DMS153 treated with DMSO at 0.1 percent for 48 hours (cell line): ENCODE measurements around the gene VPS26B.
A peak's percentile ranks its signal among the peaks of the same experiment; 100 is the strongest.
"Not testable (repeated sequence)": the region's sequence is repeated elsewhere in the genome, so short reads cannot be mapped to it uniquely, and the experiment has no call there.

Source experiments
- DNase-seq: peaks from one replicate; lab custom pipeline; 2025; ENCODE audit not compliant: unreplicated experiment; lab: John Stamatoyannopoulos, UW

Gene VPS26B

DNA sequence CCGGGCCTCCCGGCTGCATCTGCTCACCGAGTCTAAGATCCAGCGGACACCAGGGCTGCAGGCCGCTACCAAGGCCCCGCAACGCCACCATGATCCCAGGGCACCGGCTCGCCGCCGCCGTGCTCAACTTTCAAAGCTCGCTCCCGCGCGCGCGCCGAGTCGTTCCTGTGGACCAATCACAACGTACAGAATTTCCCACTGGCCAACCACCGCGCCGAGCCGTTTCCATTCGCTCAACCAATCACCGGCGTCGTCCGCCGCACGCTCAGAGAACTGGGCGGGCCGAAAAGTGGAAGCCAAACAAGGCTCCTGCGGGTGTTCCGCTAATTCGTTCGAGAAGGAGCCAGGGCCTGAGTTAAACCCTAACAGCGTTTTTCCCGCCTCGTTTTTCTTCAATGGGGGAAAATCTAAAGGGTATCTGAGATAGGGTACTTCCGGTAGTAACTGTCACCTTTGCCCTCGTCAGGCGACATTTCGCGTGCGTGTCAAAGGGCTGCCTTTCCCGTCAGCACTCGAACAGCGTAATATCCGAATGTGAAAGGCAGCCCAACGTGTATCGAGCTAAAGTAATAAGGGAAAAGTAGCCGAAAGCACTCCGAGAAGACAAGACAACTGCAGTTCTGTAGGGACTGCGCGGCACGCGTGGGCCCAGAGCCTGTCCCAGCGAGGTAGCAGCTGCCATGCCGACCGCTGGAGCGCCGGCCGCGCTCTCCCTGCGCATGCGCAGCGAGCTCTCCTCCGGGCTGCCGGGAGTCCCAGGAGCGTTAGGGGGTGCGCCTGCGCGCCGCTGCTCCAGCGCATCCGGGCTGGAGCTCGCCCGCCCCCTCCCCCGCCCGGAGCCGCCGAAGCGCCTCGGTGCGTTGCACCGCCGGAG, at the start of gene VPS26B, which contains the start of gene NCAPD3:
Gene VPS26B, plus strand, starts transcription at position 836 of the 874 bp plus-strand sequence. CDS start 452 bp downstream, outside the sequence.
Gene NCAPD3, minus strand, starts transcription at position 132 of the 874 bp plus-strand sequence. Its CDS starts 41 bp downstream, at position 91.
- peak; percentile 93 for DNase-seq

DNA sequence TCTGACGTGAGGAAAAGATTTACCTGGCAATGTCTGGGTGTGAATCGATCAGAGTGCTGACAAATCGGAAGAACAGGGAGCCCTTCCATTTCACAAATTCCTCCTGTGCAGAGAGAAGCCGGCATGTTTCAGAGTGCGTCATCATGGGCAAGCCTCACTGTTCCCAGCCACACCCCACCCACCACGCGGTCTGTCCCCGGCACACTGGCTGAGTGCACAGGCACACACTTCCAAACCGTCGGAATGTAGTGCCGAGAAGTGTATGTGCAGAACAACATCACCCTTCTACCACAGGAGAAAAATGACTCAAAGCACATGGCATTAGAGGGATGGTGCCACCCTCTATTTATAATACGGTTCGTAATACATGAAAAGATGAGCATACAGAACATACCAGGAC, 48.2 kb upstream of the VPS26B start:
- DNase-seq = no peak

DNA sequence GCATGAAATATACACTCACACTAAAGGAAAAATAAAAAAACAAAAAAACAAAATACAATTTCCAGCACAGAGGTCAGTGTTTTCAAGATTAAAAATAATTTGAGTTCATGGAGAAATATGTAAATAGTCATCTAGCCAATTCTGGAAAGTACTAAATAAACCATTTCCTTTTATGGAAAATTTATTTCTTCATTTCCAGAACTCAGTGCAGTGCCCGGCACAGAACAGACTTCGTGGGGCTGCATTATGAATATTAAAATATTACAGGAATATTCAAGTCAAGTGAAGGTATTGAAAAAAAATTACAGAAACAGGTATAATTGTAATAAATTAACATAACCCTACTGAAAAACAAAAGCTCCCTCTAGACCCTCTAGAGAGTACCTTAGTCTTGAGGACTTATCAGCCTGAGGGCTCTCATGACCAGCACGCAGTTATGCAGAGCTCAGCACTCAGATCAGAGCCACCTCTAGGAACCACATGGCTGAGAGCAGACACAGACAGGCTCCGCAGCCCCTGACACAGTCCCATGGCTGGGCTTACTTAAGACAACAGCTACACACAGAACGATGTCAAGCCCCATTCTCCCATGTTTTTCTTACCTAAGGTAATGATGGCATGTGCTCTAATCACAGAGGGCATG, 46.3 kb upstream of the VPS26B start:
- no peak for DNase-seq

DNA sequence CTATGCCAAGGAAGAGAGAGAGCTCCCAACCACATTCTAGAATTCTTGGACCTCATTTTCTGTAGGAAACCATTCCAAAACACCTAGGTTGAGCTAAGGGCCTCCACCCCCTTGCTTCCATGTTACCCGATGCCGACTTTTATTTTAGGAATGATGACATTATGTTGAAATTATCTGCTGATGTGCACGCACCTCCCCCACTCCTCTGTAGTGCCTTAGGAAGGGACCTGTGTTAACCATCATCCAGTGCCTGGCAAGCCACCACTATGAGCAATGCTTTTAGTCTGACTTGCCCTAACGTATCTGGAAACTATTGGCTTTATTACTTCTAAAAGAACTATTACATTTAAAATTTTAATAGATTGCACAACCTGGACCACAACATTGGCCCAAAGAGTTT, 42.8 kb upstream of the VPS26B start:
- DNase-seq = no peak

DNA sequence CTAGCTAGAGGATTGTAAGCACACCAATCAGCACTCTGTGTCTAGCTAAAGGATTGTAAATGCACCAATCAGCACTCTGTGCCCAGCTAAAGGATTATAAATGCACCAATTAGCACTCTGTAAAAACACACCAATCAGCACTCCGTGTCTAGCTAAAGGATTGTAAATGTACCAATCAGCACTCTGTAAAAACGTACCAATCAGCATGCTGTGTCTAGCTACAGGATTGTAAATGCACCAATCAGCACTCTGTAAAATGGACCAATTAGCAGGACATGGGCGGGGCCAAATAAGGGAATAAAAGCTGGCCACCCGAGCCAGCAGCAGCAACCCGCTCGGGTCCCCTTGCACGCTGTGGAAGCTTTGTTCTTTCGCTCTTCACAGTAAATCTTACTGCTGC, 36.4 kb upstream of the VPS26B start:
- DNase-seq = not testable (repeated sequence)

DNA sequence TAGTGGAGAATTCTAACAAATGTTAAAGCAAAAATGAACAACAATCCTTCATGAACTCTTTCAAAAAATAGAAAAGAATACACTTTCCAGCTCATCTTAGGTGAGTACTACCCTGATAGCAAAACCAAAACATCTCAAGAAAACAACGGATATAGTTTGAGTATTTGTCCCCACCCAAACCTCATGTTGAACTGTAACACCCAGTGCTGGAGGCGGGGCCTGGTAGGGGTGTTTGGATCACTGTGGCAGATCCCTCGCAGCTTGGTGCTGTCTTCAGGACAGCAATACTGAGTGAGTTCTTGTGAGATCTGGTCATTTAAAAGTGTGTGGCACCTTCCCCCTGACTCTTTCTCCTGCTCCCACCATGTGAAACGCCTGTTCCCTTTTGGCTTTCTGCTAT, 27.7 kb upstream of the VPS26B start:
- DNase-seq = no peak

DNA sequence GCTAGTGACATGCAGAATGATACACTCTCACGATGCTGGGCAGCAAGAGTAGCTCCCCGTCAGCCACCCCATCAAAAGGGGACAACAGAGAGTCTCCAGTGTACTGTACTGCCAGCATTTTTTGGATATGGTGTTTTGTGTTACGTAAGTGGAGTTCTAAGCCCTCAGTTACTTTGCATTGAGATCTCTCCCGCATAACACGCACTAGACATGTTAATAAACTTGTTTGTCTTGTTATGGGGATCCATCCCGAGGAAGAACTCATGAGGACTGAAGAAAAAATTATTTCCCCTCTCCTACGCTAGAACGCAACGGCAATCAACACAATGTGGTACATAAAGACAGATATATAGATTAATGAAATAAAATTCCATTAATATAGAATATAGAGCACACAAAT, 24.9 kb upstream of the VPS26B start:
- no peak for DNase-seq

DNA sequence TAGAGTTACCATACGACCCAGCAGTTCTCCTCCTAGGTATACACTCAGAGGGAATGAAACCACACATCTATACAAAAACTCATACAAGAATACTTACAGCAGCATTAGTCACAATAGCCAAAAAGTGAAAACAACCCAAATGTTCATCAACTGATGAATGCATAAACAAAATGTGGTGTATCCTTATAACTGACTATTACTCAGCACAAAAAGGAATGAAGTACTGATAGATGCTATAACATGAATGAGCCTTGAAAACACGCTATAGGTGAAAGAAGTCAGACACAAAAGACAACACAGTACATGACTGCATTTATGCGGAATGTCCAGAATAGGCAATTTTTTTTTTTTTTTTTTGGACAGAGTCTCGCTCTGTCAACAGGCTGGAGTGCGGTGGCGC, 23.8 kb upstream of the VPS26B start:
- DNase-seq = no peak

DNA sequence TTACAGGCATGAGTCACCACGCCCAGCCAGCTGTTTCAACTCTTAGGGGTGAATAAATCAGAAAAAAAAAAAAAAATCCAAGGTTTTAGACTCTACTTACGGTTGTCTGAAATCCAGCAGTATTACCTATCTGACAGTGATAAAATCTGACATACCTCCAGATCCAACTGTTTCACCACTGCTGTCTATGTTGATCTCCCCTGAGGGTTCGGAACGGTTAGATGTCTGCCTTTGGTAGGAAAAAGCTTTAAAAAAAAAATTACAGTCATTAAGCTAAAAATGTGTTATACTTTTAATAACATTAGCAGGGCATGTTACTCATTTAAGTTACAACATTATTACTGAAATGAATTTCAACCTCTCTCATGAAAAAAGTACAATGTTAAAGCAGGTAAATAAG, 21.8 kb upstream of the VPS26B start:
- DNase-seq = no peak

DNA sequence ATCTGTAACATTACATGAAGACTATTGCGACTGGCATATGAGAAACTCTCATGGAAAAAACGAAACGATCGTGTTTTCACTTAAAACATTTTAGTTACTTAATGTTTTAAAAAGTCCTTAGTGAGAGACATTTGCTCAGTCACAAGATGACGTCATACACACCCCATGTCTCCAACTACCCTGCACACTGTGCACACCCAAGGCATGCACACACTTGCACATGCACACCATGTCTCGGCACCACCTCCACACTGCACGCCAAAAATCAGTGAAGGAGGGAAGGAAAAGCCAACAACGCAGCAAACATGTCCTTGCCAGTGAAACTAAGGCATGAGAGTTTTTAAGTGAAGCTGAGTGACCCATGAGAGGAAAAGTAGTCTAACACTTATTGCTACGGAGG, 18.7 kb upstream of the VPS26B start:
- DNase-seq = no peak

DNA sequence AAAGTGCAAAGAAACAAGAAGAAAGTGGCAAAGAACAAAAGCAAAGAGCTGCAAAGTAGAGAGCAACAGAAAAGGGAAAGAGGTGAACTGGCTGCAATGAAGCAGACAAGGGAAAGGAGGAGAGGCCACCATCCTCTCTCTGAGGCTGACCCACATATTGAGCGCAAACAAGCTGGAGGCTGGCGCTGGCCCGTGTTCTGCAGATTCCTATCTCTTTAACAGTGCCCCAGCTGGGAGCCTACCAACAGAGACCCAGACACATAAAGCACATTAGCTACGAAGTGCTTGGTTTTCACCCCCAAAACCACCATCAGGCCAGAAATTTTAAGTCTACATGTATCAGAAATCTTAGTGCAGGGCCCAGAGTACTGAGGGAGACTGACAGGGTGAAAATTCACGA, 18.3 kb upstream of the VPS26B start:
- no peak for DNase-seq

DNA sequence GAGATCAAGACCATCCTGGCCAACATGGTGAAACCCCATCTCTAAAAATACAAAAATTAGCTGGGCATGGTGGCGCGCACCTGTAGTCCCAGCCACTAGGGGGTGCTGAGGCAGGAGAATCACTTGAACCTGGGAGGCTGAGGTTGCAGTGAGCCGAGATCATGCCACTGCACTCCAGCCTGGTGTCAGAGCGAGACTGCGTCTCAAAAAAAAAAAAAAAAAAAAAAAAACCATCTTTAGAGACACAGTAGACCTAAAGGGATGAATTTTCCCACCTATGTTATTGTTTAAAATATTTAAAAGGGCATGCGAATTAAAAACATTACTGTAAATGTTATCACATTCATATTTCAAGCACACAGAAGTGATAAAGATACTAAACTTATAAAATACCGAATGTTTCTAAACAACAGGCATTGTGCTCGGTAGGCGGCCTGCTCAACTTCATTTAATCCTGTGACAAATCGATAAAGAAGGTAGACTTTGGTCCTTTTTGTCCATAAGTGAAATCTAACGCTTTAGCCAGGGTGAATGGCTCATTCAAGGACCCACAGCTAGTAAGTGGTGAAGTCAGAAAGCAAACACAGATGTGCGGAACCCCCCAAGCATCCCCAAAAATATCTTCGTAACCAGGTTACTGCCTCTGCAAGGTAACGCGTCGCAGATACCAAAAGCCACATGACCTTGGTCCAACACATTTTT, 16.8 kb upstream of the VPS26B start:
- no peak for DNase-seq

DNA sequence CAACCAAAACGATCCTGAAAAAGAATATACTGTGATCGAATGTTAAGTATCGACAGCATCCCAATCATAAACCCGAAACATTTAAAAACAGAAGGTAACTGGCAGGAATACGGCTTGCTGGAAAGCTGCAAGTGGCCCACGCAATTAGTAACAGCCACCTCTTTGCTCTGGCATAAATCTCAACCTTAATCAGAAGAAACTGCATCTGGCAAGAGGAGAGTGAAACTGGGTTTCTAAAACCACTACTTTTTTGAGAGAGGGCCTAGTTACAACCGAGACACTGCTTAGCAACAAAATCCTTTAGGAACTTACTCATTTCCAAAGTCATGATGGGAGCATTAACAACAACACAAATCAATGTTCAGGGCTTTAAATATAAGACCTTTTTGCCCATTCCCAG, 8.6 kb upstream of the VPS26B start:
- DNase-seq = no peak

DNA sequence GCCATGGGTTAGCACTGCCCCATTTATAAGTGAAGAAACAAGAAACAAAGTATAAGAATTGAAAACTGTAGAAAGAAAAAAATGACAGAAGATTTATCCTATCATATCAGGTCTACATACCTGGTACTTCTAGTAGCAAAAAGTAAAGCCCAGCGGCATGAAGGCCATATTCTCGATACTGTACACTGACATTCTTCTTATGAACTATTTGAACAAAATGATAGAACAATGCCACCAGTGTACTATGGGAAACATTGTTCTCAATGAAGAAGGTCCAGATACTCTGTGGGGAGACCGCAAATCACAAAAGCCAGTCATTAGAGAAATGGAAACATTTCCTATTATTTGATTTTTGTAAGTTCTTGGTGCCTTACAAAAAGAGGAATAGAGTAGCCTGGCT, 7.7 kb upstream of the VPS26B start:
- DNase-seq = no peak

DNA sequence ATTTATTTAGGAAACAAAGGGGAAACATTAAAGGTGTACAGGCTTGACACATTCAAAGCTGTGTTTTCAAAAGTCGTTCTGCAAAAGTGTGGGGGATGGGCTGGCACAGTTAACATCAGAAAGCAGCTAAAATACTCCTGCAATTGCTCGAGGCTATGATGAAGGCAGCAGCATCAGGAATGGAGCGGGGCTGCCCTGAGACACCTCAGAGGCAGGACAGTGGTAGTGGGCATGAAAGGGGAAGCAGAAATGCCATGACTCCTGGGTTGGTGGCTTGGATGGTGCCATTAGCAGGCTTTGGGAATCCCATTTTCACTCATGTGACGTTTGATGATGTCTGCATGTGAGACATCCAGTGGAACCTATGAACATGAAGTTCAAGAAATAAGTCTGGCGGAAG, 1.4 kb upstream of the VPS26B start:
- DNase-seq = no peak

DNA sequence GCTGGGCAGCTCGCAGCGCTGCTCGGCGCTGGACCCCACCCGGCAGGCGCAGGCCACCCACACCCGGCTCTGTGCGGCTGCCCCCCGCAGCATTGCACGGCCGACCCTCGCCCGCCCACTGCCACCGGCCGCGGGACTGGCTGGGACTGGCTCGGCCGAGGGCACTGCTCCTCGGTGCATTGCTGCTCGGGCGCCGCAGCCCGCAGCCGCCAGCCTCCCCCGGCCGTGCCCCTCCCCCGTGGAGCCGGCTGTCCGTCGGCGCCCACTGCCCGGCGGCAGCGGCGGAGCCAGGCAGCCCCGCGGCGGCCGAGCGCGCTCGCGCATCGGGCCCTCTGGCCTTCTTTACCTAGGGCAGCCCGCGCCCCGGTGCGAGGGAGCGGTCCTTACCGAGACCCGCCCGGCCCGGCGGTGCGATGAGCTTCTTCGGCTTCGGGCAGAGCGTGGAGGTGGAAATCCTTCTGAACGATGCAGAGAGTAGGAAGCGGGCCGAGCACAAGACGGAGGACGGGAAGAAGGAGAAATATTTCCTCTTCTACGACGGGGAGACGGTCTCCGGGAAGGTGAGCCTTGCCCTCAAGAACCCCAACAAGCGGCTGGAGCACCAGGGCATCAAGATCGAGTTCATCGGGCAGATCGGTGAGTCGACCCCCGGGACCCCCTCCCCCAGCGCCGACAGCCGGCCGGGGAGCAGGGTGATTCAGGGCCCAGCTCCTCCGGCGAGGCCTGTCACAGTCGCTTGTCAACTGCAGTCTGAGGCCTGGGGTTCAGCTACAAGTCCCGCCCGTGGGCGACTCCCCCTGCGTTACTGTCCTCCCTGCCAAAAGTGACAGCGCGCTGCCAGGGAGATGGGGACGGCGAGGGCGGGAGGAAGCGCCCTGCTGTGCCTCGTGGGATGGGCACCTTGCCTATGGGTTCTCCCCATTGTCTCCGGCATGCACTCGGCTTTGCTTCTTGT, 516 bp downstream of the VPS26B start:
- DNase-seq = no peak

DNA sequence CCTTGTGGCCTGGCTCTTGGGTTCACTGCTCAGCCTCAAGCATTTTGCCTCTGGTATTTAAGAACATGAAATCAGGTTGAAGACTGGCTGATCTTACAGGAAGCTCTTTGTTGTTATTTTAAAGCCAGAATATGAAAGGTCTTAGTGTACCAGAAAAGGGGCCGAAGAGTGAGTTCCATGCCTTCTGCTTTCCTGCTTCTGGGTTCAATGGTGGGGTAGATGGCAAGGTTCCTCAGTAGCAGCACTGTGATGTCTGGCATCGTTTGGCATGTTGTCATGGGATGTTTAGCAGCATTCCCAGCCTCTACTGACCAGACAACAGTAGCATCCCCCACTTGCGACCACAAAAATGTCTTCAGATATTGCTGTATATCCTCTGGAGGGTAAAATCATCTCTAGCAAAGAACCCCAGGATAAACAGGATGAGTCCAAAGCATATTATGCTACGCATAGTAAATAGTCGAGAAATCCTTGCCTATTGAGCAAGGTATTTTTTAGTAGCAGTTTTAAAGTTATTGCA, 2.4 kb downstream of the VPS26B start:
- no peak for DNase-seq

DNA sequence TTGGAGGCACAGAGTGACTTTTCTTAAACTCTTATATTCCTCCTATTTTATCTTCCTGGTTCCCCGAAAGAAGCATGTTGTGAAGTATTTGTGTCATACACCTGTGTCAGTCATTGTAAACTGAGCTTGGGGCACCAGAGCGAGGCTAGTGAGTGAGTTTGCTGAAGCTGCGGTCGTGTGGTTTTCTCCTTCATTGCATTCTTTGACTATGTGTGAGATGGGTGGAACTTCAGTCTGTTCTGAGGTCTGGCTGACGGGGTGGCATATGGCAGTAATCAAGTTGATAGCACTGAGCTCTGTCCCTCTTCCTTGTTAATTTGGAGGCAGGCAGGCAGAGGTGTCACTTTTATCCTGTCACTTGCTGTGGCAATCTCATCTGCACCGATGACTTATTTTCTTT, 4.2 kb downstream of the VPS26B start:
- no peak for DNase-seq

DNA sequence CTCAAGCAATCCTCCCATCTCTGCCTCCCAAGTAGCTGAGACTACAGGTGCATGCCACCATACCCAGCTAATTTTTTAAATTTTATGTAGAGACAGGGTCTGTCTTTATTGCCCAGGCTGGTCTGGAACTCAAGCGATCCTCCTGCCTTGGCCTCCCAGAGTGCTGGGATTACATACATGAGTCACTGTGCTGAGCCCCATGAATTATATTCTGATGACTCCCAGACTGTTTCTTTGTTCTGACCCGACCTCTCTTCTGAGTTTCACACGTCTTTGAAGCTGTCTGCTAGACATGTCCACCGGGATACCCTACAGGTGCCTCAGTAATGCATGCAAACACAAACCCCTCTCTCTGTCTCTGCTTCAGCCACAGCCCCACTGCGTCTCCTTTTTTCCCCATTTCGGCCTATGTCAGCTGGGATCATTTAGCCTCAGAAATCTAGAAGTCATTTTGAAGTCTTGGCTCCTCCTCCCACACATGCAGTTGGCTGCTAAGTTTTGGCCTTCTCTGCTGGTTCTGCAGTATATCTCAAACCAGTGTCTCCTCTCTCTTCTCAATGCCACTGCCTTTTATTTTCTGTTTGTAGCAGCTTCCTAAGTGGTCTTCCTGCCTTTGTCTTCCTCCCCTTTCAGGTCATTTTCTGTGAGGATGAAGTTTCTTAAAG, 4.8 kb downstream of the VPS26B start:
- no peak for DNase-seq

DNA sequence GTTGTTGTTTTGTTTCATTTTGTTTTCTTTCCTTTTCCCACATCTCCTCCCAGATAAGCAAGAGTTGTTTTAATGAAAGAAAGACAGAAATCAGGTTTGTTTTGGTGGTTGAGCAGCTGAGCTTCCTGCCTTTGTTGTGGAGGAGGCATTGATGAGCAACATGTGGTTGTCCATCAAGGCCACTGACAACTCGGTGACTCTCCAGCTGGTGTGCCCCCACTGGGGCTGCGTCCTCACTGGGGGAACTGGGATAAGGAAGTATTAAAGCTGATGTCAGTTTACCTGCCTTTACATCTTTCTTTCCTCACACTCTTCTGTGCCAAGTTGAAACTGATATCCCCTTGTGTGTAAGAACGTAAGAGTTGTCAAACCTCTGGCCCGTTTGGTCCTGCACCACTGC, 5.9 kb downstream of the VPS26B start:
- no peak for DNase-seq
